Prostate gland (tissue), 2 donors: Measurements from ENCODE around the gene CHCHD10. TPM values are rescaled to one million over a fixed set of nuclear protein-coding genes. Genes with fewer than 3 reads are reported as not detected.

Source experiments
- DNase-seq: peaks from one replicate; pipeline ENCODE4 v3.0.0-alpha.2; 2019; ENCODE audit warnings: low spot score
- H3K27ac ChIP-seq, 2 donors: fragments of 200-600 bp; sonication (generic); 2 replicates each; pipeline ENCODE4 v1.5.1; 2017 to 2019
- H3K27me3 ChIP-seq: fragments of 200-600 bp; sonication (generic); replicated peaks from 2 replicates; pipeline ENCODE4 v1.5.1; 2019; ENCODE audit not compliant: insufficient read depth
- H3K36me3 ChIP-seq, 2 donors: fragments of 200-600 bp; sonication (generic); 1 replicate in 1 of 2; 2 replicates in 1 of 2; pipeline versions ENCODE4 v1.5.1 to v1.8.1; 2017 to 2019
- H3K4me1 ChIP-seq: fragments of 200-600 bp; sonication (generic); replicated peaks from 2 replicates; pipeline ENCODE4 v1.5.1; 2019
- H3K4me3 ChIP-seq, 2 donors: fragments of 200-600 bp; sonication (generic); 2 replicates each; pipeline ENCODE4 v1.5.1; 2017 to 2019
- H3K9me3 ChIP-seq: fragments of 200-600 bp; sonication (generic); 2 replicates; pipeline ENCODE4 v1.5.1; 2017
- CTCF ChIP-seq, 4 experiments: fragments of 200-600 bp in 2 of 4; fragments of 450-650 bp in 2 of 4; sonication (generic) in 2 of 4; IDR thresholded peaks; 1 replicate in 3 of 4; 2 replicates in 1 of 4; pipeline ENCODE4 v1.5.1; 2016 to 2019; ENCODE audit warnings: antibody characterized with exemption in 4 of 4, mild to moderate bottlenecking in 2 of 4, moderate library complexity in 2 of 4
- POLR2A ChIP-seq: fragments of 450-650 bp; IDR thresholded peaks from one replicate; pipeline ENCODE4 v1.6.1; 2016; ENCODE audit warnings: antibody characterized with exemption, mild to moderate bottlenecking
- POLR2AphosphoS5 ChIP-seq: sonication (generic); formaldehyde crosslinking; IDR thresholded peaks from one replicate; pipeline ENCODE4 v1.6.1; 2017; ENCODE audit warnings: antibody characterized with exemption
- WGBS: methylation state at CpG from one replicate; pipeline ENCODE4 v1.1.5; 2018; 5-methylcytosine and 5-hydroxymethylcytosine counted together
- intact Hi-C: fragments of 100-400 bp; cut with DNase I; formaldehyde crosslinking; loops from one replicate; pipeline ENCODE4 v1.14.2; 2022
- total RNA-seq, 2 donors: library from RNA; depleted of rRNA; stranded (reverse); fragments of >200 nt; gene quantifications; one replicate each; pipeline ENCODE4 v1.1.0, GENCODE V29; 2016

CHCHD10 gene
- total RNA-seq, 2 donors from 2014 or later: 17.3 to 59.3 TPM

- no peaks in the 10 kb centered on the region for H3K9me3 ChIP-seq
- no peaks in the 10 kb centered on the region for H3K36me3 ChIP-seq
- no peak overlapping the region for H3K4me3 ChIP-seq
- no peaks in the 10 kb centered on the region for H3K4me1 ChIP-seq
- TF ChIP-seq CTCF (IDR thresholded peaks at IDR 0.05) (no peak), POLR2AphosphoS5 (no peak), POLR2A (no peak)
- no peaks in the 10 kb centered on the region for H3K27me3 ChIP-seq
- no peak for DNase-seq
- H3K27ac ChIP-seq: no peak overlapping the region
- WGBS: 90% methylated on average over 8 of the region's 8 CpGs
- intact Hi-C loops: no loop called here
Measured at GRCh38 chr22:23784215-23784732, 16.5 kb upstream of the CHCHD10 start.

GRCh38 chr22:23783265-23784150 lies 15.7 kb upstream of the CHCHD10 start:
- H3K27me3 ChIP-seq: no peaks in the 10 kb centered on the region
- intact Hi-C loops: no loop called here
- TF ChIP-seq CTCF (IDR thresholded peaks at IDR 0.05): no peak
- TF ChIP-seq POLR2AphosphoS5: no peak
- TF ChIP-seq POLR2A: no peak
- DNase-seq: no peak
- no peak overlapping the region for H3K27ac ChIP-seq
- no peaks in the 10 kb centered on the region for H3K36me3 ChIP-seq
- H3K9me3 ChIP-seq: no peaks in the 10 kb centered on the region
- no peak overlapping the region for H3K4me3 ChIP-seq
- WGBS: 79% methylated on average over 13 of the region's 15 CpGs
- no peaks in the 10 kb centered on the region for H3K4me1 ChIP-seq

- no peak overlapping the region for H3K4me3 ChIP-seq
- H3K4me1 ChIP-seq: no peaks in the 10 kb centered on the region
- no peak for DNase-seq
- no peaks in the 10 kb centered on the region for H3K9me3 ChIP-seq
- TF ChIP-seq POLR2AphosphoS5: no peak
- TF ChIP-seq POLR2A: no peak
- TF ChIP-seq CTCF (IDR thresholded peaks at IDR 0.05): no peak
- H3K27me3 ChIP-seq: no peaks in the 10 kb centered on the region
- 100% methylated on average over 1 of the region's 1 CpG for WGBS
- no peak overlapping the region for H3K27ac ChIP-seq
- no peaks in the 10 kb centered on the region for H3K36me3 ChIP-seq
- intact Hi-C loops: no loop called here
Measured at GRCh38 chr22:23782703-23783102, 14.9 kb upstream of the CHCHD10 start.

- Histone ChIP-seq H3K27ac (no peak overlapping the region), H3K36me3 (no peaks in the 10 kb centered on the region), H3K4me1 (no peaks in the 10 kb centered on the region), H3K9me3 (no peaks in the 10 kb centered on the region), H3K27me3 (no peaks in the 10 kb centered on the region), H3K4me3 (no peak overlapping the region)
- no peak for TF ChIP-seq CTCF (IDR thresholded peaks at IDR 0.05)
- no peak for TF ChIP-seq POLR2AphosphoS5
- TF ChIP-seq POLR2A: no peak
- DNase-seq: no peak
- intact Hi-C loops: no loop called here
- 95% methylated on average over 14 of the region's 16 CpGs for WGBS
Measured at GRCh38 chr22:23782252-23782651, 14.5 kb upstream of the CHCHD10 start.
